ENCODE data around the gene FASTKD3.

Gene FASTKD3

GRCh38 chr5:7825630-7826029 lies 43.2 kb downstream of the FASTKD3 start:
- no peak for DNase-seq (ENCODE audit: low read depth)
- H3K4me3 ChIP-seq (ENCODE audit: low read depth, low read length): no peak overlapping the region
- TF ChIP-seq, protein P1, sequence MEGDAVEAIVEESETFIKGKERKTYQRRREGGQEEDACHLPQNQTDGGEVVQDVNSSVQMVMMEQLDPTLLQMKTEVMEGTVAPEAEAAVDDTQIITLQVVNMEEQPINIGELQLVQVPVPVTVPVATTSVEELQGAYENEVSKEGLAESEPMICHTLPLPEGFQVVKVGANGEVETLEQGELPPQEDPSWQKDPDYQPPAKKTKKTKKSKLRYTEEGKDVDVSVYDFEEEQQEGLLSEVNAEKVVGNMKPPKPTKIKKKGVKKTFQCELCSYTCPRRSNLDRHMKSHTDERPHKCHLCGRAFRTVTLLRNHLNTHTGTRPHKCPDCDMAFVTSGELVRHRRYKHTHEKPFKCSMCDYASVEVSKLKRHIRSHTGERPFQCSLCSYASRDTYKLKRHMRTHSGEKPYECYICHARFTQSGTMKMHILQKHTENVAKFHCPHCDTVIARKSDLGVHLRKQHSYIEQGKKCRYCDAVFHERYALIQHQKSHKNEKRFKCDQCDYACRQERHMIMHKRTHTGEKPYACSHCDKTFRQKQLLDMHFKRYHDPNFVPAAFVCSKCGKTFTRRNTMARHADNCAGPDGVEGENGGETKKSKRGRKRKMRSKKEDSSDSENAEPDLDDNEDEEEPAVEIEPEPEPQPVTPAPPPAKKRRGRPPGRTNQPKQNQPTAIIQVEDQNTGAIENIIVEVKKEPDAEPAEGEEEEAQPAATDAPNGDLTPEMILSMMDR (IDR thresholded peaks at IDR 0.05; ENCODE audit: control insufficient read depth, extremely low read depth, insufficient read depth): no peak

DNA sequence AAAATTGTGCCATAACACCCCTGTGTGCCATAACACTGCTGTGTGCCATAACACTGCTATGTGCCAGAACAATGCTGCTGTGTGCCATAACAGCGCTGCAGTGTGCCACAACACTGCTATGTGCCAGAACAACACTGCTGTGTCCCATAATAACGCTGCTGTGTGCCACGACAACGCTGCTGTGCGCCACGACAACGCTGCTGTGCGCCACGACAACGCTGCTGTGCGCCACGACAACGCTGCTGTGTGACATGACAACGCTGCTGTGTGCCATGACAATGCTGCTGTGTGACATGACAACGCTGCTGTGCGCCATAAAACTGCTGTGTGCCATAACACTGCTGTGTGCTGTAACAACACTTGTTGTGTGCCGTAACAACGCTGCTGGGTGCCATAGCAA lies 43.8 kb downstream of the FASTKD3 start:
- no peak overlapping the region for H3K4me3 ChIP-seq (ENCODE audit: low read depth, low read length)
- TF ChIP-seq, protein P1 (IDR thresholded peaks at IDR 0.05; ENCODE audit: control insufficient read depth, extremely low read depth, insufficient read depth): no peak
- DNase-seq (ENCODE audit: low read depth): no peak

DNA sequence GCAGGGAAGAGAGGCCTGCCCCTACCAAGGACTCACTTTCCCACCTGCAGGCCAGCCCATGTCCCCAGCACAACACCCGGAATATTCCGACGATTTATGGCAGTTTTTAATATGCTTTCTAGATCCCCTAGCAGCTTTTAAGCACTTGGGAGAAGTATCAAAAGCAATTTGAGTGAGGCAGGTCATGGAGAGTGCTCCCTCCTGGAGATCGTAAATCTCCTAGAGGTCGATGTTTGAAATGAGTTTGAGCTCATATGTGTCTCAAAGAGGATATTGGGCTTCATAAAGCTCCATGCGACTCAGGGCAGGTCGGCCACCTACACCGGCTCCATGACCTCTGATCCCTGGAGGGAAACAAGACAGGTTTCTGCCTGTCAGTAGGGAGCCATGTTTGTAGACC lies 45.2 kb downstream of the FASTKD3 start:
- TF ChIP-seq, protein P1 (IDR thresholded peaks at IDR 0.05; ENCODE audit: control insufficient read depth, extremely low read depth, insufficient read depth): no peak
- H3K4me3 ChIP-seq (ENCODE audit: low read depth, low read length): no peak overlapping the region
- DNase-seq (ENCODE audit: low read depth): no peak

GRCh38 chr5:7822449-7822848 lies 46.4 kb downstream of the FASTKD3 start:
- H3K4me3 ChIP-seq (ENCODE audit: low read depth, low read length): no peak overlapping the region
- TF ChIP-seq, protein P1 (IDR thresholded peaks at IDR 0.05; ENCODE audit: control insufficient read depth, extremely low read depth, insufficient read depth): no peak
- DNase-seq (ENCODE audit: low read depth): no peak

DNA sequence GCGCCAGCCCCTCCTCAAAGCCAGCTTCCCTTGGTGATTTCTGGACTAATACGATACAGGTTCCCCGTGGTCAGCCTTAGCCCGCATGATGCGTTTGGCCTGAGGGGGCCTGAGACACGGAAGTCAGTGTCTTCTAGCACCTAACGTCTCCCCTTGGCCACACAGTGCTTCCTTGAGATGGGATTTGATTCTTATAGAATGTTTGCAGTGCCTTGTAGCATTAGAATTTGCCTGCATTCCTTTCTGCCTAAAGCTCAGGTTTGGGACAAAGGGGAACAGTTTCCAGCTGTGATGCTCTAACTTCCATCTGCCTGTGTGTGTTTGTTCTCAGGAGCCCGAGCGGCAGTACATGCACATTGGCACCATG lies 52.3 kb downstream of the FASTKD3 start:
- DNase-seq (ENCODE audit: low read depth): no peak
- TF ChIP-seq, protein P1 (IDR thresholded peaks at IDR 0.05; ENCODE audit: control insufficient read depth, extremely low read depth, insufficient read depth): no peak
- H3K4me3 ChIP-seq (ENCODE audit: low read depth, low read length): no peak overlapping the region

DNA sequence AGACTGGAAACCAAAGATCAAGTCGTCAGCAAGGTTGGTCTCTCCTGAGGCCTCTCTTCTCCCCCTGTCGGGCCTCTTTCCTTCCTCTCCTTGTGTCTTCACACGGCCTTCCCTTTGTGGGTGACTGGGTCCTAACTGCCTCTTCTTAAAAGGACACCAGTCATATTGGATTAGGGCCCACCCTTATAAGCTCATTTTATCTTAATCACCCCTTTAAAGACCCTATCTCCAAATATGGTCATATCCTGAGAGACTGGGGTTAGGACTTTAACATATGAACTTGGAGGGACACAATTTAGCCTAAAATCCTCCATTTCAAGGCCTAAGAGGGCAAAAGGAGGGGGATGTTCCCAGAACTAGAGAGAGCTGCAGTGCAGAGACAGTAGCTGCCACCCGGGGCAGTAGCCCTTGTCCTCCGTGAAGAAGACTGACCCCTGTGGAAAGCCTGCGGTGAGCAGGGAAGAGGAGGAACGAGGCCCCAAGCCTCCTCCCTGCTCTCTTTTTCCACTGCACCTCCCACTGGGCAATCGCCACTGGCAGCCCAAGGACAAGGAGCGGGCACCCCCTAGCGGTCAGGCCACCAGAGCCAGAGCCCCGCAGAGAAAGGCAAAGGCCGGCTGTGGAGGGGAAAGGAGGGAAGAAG lies 52.8 kb downstream of the FASTKD3 start:
- TF ChIP-seq, protein P1 (IDR thresholded peaks at IDR 0.05; ENCODE audit: control insufficient read depth, extremely low read depth, insufficient read depth): peak; percentile 98
- no peak overlapping the region for H3K4me3 ChIP-seq (ENCODE audit: low read depth, low read length)
- DNase-seq (ENCODE audit: low read depth): peak; percentile 26

DNA sequence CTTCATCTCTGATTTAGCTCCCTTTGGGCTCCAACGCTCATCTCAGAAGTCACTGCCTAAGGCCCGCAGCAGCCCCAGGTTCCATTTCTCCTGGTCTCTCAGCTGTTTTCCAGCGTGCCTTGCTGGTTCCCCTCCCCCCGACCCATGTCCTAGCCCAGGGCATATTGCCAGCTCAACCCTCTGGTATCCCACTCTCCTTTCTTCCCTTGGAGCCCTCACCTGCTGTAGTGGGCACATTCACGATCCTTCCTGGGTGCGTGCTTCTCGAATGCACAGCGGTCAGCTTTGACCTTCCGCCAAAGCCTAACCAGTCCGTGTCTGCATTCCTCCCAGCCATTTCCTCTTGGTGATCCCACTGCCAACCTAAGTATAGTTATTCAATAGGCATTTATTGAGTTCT lies 54.0 kb downstream of the FASTKD3 start:
- no peak overlapping the region for H3K4me3 ChIP-seq (ENCODE audit: low read depth, low read length)
- TF ChIP-seq, protein P1 (IDR thresholded peaks at IDR 0.05; ENCODE audit: control insufficient read depth, extremely low read depth, insufficient read depth): no peak
- DNase-seq (ENCODE audit: low read depth): no peak
